Right lobe of liver (tissue), 4 donors: ENCODE results near the gene RAP1GAP.

Experiments
- CTCF ChIP-seq, 4 donors: fragments of 200-600 bp in 3 of 4; fragments of 450-650 bp in 1 of 4; IDR thresholded peaks; one replicate each; pipeline versions ENCODE4 v1.5.1 to v1.8.0; 2016 to 2022; ENCODE audit warnings: antibody characterized with exemption in 4 of 4, mild to moderate bottlenecking in 2 of 4
- POLR2A ChIP-seq: fragments of 450-650 bp; IDR thresholded peaks from one replicate; pipeline ENCODE4 v1.6.1; 2017; ENCODE audit warnings: antibody characterized with exemption, mild to moderate bottlenecking
- donor health status: DM: no; HTN: no; CAD: no.
- donor health status: DM: no; HTN: no; CAD: no.
- donor health status: DM: no; HTN: yes; CAD: no.

- TF ChIP-seq CTCF (IDR thresholded peaks at IDR 0.05) (no peak), POLR2A (no peak)
These were observed 43.6 kb downstream of the RAP1GAP start for GRCh38 chr1:21625390-21626190.
